Upper lobe of left lung (tissue), 6 donors: ENCODE data around the gene SCUBE1. TPM values are rescaled to one million over a fixed set of nuclear protein-coding genes. Genes with fewer than 3 reads are reported as not detected.
"Not testable (repeated sequence)": the region's sequence is repeated elsewhere in the genome, so short reads cannot be mapped to it uniquely, and the experiment has no call there.

Experiments used
- ATAC-seq, 2 donors: fragments of 200-7000 bp; cut with Tn5 transposase; one replicate each; pipeline ENCODE4 v1.9.1; 2022; ENCODE audit warnings: mild to moderate bottlenecking in 2 of 2, moderate library complexity in 2 of 2; ENCODE audit not compliant: low FRiP score in 2 of 2
- DNase-seq, 2 donors: peaks; one replicate each; pipeline ENCODE4 v3.0.0-alpha.2; 2019 to 2020
- H3K27ac ChIP-seq, 4 donors: fragments of 200-600 bp; sonication (generic); one replicate each; pipeline ENCODE4 v1.5.1; 2016 to 2019
- H3K27me3 ChIP-seq, 4 donors: fragments of 200-600 bp; sonication (generic); one replicate each; pipeline ENCODE4 v1.5.1; 2017 to 2019
- H3K36me3 ChIP-seq, 4 donors: fragments of 200-600 bp; sonication (generic); one replicate each; pipeline ENCODE4 v1.5.1; 2016 to 2019
- H3K4me1 ChIP-seq, 4 donors: fragments of 200-600 bp; sonication (generic); one replicate each; pipeline ENCODE4 v1.5.1; 2018 to 2019
- H3K4me3 ChIP-seq, 4 donors: fragments of 200-600 bp; sonication (generic); one replicate each; pipeline ENCODE4 v1.5.1; 2017 to 2019; ENCODE audit warnings: mild to moderate bottlenecking in 2 of 4, moderate library complexity in 1 of 4
- H3K9me3 ChIP-seq, 4 donors: fragments of 200-600 bp; sonication (generic); one replicate each; pipeline ENCODE4 v1.5.1; 2018 to 2019
- EP300 ChIP-seq, 4 donors: sonication (generic); formaldehyde crosslinking; IDR thresholded peaks; one replicate each; pipeline ENCODE4 v1.5.1; 2017; ENCODE audit warnings: antibody characterized with exemption in 4 of 4, control low read depth in 2 of 4
- POLR2A ChIP-seq, 4 donors: fragments of 450-650 bp; IDR thresholded peaks; one replicate each; pipeline ENCODE4 v1.5.1; 2016 to 2017; ENCODE audit warnings: antibody characterized with exemption in 4 of 4, mild to moderate bottlenecking in 2 of 4
- POLR2AphosphoS5 ChIP-seq, 2 donors: sonication (generic); formaldehyde crosslinking; IDR thresholded peaks; one replicate each; pipeline ENCODE4 v1.5.1; 2017; ENCODE audit warnings: antibody characterized with exemption in 2 of 2
- WGBS, 2 donors: methylation state at CpG; one replicate each; pipeline ENCODE4 v1.1.5; 2017 to 2018; 5-methylcytosine and 5-hydroxymethylcytosine counted together
- total RNA-seq, 6 donors: library from RNA; depleted of rRNA in 4 of 6; stranded (reverse); fragments of >200 nt in 4 of 6; gene quantifications; one replicate each; pipeline versions ENCODE4 v1.1.0 to v1.2.1, GENCODE V29; 2016 to 2021
- TF ChIP-seq, protein P1 (sequence below), 6 experiments: fragments of 450-650 bp in 4 of 6; fragments of 200-600 bp in 2 of 6; sonication (generic) in 2 of 6; IDR thresholded peaks; one replicate each; pipeline ENCODE4 v1.5.1; 2016 to 2019; ENCODE audit warnings: antibody characterized with exemption in 6 of 6
- donor health status: DM: no; HTN: no; CAD: no; lungs with moderate emphysema.
- donor health status: DM: no; HTN: yes; CAD: no; lungs with severe emphysema.

The SCUBE1 gene
- total RNA-seq, 6 donors from 2014 or later = 9.7 to 55.9 (median 20.8) TPM

DNA sequence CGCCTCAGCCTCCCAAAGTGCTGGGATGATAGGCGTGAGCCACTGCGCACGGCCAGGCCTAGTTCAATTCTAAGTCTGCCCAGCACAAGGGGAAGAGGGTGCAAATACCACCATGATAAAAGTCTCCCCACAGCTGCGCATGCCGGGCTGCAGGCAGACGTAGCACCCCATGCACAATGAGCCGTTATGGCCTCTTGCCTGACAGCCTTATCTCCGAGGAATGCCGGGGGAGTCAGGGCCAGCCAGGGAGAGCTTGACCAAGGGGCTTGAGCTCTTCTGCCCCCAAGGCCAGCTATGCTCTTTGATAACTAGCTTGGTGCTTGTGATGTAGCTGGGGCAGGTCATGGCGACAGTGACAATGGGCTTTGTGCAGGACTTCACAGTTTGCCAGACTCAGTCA, 13.7 kb upstream of the SCUBE1 start:
- DNase-seq (peak in 1 of 2 donors; percentile 35), ATAC-seq (no peak)
- no peaks in the 10 kb centered on the region for H3K36me3 ChIP-seq
- H3K27ac ChIP-seq = no peak overlapping the region
- no peaks in the 10 kb centered on the region for H3K9me3 ChIP-seq
- H3K4me3 ChIP-seq = no peak overlapping the region
- WGBS, 2 donors = 90 to 93% methylated on average over 11 of the region's 11 CpGs
- TF ChIP-seq, protein P1, sequence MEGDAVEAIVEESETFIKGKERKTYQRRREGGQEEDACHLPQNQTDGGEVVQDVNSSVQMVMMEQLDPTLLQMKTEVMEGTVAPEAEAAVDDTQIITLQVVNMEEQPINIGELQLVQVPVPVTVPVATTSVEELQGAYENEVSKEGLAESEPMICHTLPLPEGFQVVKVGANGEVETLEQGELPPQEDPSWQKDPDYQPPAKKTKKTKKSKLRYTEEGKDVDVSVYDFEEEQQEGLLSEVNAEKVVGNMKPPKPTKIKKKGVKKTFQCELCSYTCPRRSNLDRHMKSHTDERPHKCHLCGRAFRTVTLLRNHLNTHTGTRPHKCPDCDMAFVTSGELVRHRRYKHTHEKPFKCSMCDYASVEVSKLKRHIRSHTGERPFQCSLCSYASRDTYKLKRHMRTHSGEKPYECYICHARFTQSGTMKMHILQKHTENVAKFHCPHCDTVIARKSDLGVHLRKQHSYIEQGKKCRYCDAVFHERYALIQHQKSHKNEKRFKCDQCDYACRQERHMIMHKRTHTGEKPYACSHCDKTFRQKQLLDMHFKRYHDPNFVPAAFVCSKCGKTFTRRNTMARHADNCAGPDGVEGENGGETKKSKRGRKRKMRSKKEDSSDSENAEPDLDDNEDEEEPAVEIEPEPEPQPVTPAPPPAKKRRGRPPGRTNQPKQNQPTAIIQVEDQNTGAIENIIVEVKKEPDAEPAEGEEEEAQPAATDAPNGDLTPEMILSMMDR (IDR thresholded peaks at IDR 0.05) = no peak
- TF ChIP-seq POLR2AphosphoS5 (IDR thresholded peaks at IDR 0.05) (no peak), EP300 (IDR thresholded peaks at IDR 0.05) (no peak), POLR2A (IDR thresholded peaks at IDR 0.05) (no peak)
- H3K27me3 ChIP-seq = no peaks in the 10 kb centered on the region
- no peaks in the 10 kb centered on the region for H3K4me1 ChIP-seq

DNA sequence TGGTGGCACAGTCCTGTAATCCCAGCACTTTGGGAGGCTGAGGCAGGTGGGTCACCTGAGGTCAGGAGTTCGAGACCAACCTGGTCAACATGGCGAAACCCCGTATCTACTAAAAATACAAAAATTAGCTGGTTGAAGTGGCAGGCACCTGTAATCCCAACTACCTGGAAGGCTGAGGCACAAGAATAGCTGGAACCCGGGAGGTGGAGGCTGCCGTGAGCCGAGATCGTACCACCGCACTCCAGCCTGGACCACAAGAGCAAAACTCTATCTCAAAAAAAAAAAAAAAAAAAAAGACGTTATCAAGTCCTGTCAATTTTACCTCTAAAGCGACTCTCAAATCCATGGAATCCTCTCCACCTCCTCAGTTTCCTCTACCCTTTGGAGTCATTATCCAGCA, 12.5 kb upstream of the SCUBE1 start:
- not testable (repeated sequence) for ATAC-seq, H3K27me3 ChIP-seq, H3K4me3 ChIP-seq, DNase-seq, H3K36me3 ChIP-seq, H3K9me3 ChIP-seq, H3K4me1 ChIP-seq, H3K27ac ChIP-seq
- WGBS, 2 donors = 90 to 92% methylated on average over 10 of the region's 10 CpGs

DNA sequence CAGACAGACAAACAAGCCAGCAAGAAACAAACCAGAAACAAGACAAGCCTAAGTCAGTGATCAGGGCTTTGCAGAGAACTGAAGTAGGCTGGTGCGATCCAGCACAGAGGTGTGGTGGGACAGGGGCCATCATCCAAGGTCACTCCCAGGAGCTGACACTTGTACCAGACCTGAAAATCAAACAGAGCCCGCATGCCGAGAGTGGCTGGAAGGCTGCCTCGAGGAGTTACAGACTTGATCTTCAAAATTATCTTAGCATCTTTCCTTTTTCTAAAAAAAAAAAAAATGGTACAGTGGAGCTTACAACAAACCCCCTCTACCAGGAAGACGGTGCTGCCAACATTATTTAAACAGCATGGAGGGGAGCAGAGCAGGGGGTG, 8.8 kb upstream of the SCUBE1 start:
- no peak overlapping the region for H3K27ac ChIP-seq
- ATAC-seq (peak in 1 of 2 donors; percentile 35), DNase-seq (no peak)
- TF ChIP-seq POLR2A (IDR thresholded peaks at IDR 0.05) = no peak
- TF ChIP-seq, protein P1 (IDR thresholded peaks at IDR 0.05) = no peak
- no peak for TF ChIP-seq POLR2AphosphoS5 (IDR thresholded peaks at IDR 0.05)
- no peak for TF ChIP-seq EP300 (IDR thresholded peaks at IDR 0.05)
- 54 to 64% methylated on average over 5 of the region's 5 CpGs for WGBS, 2 donors
- H3K27me3 ChIP-seq = no peaks in the 10 kb centered on the region
- H3K4me3 ChIP-seq = no peak overlapping the region
- no peaks in the 10 kb centered on the region for H3K36me3 ChIP-seq
- no peaks in the 10 kb centered on the region for H3K4me1 ChIP-seq
- no peaks in the 10 kb centered on the region for H3K9me3 ChIP-seq

DNA sequence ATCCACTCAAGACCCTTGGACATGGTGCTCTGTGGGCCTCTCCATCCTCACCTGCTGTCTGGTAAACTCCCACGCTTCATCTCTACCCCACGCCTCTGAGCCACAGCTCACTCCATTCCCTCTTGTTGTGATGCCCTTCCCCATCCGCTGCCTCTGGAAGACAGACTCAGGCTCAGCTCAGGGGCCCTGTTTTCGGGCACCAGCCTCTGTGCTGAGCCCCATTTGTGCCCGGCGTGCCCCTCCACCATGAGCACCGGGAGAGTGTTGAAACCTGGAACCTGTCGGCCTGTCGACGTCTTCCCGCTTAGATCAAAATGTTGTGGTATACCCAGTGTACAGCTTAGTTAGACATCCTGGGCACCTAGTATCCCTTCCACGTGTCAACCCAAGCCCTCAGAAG, 6.5 kb upstream of the SCUBE1 start:
- TF ChIP-seq POLR2AphosphoS5 (IDR thresholded peaks at IDR 0.05) = no peak
- no peak for TF ChIP-seq EP300 (IDR thresholded peaks at IDR 0.05)
- TF ChIP-seq POLR2A (IDR thresholded peaks at IDR 0.05) = no peak
- TF ChIP-seq, protein P1 (IDR thresholded peaks at IDR 0.05) = no peak
- ATAC-seq (no peak), DNase-seq (peak in 1 of 2 donors; percentile 31)
- Histone ChIP-seq H3K9me3 (no peaks in the 10 kb centered on the region), H3K36me3 (no peaks in the 10 kb centered on the region), H3K27me3 (no peaks in the 10 kb centered on the region), H3K27ac (no peak overlapping the region), H3K4me3 (no peak overlapping the region), H3K4me1 (peaks cover 0 to 10% (median 5%) of the 10 kb centered on the region in 4 donors)
- 93 to 95% methylated on average over 8 to 12 of the region's 12 CpGs for whole genome bisulfite sequencing, 2 donors

DNA sequence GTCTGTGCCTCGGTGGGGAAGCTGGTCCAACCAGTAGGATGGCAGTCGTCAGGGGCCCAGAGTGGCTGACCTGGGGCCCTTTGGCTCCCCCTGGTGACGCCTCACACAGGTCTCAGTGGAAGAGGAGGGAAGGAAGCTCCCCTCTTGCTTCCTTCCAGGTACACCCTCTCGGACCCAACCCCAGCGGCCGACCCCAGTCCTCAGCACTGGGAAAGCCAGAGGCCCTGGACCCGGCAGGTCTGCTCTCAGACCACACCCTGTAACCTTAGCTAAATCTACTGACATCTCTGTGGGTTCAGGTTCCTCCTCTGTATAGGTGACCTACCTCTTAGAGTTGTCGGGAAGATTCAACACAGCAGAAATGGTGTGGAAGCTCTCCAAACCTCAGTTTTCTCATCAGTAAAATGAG, 3.4 kb upstream of the SCUBE1 start:
- no peak overlapping the region for H3K27ac ChIP-seq
- peaks cover 15 to 32% (median 21%) of the 10 kb centered on the region in 4 donors for H3K4me1 ChIP-seq
- H3K9me3 ChIP-seq = no peaks in the 10 kb centered on the region
- 18 to 31% methylated on average over 5 to 8 of the region's 8 CpGs for WGBS, 2 donors
- DNase-seq (peak; percentile 58 to 65), ATAC-seq (peak in 1 of 2 donors; percentile 54)
- TF ChIP-seq POLR2A (IDR thresholded peaks at IDR 0.05) = no peak
- TF ChIP-seq, protein P1 (IDR thresholded peaks at IDR 0.05) = peak; percentile 47 to 77 (median 64)
- H3K27me3 ChIP-seq = peaks cover 0 to 27% (median 18%) of the 10 kb centered on the region in 4 donors
- no peak overlapping the region for H3K4me3 ChIP-seq
- H3K36me3 ChIP-seq = no peaks in the 10 kb centered on the region
